ENCODE measurements around the gene KRTAP22-2. TPM values are rescaled to one million over a fixed set of nuclear protein-coding genes. Genes with fewer than 3 reads are reported as not detected.

The KRTAP22-2 gene
- total and polyA plus RNA-seq, 11 donors = not detected

DNA sequence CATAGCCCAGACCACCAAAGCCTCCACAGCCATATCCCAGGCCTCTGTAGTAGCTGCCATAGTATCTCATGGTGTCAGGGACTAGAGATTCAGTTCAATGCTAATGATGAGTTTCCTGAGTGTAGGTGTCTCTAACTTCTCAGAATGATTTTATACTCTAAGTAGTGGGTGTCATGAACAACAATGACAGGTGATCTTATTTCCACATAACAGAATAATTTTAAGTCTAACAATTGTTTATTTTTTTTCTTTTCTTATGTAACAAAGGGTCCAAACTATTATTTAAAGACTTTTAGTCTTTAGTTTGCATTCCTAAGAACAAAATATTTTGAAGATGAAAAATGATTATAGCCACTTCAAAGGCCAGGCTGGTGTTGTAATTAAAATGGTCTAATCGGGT lies 48.4 kb downstream of the KRTAP22-2 start, which contains the start of gene KRTAP19-6:
Gene KRTAP19-6 (minus strand): TSS at position 101 of the 400 bp plus-strand sequence. CDS start 31 bp downstream, at position 70.
- intact Hi-C loops (cut with DNase I) = no loop called here
- TF ChIP-seq, protein P1, sequence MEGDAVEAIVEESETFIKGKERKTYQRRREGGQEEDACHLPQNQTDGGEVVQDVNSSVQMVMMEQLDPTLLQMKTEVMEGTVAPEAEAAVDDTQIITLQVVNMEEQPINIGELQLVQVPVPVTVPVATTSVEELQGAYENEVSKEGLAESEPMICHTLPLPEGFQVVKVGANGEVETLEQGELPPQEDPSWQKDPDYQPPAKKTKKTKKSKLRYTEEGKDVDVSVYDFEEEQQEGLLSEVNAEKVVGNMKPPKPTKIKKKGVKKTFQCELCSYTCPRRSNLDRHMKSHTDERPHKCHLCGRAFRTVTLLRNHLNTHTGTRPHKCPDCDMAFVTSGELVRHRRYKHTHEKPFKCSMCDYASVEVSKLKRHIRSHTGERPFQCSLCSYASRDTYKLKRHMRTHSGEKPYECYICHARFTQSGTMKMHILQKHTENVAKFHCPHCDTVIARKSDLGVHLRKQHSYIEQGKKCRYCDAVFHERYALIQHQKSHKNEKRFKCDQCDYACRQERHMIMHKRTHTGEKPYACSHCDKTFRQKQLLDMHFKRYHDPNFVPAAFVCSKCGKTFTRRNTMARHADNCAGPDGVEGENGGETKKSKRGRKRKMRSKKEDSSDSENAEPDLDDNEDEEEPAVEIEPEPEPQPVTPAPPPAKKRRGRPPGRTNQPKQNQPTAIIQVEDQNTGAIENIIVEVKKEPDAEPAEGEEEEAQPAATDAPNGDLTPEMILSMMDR (IDR thresholded peaks at IDR 0.05) = no peak
- TF ChIP-seq POLR2A (IDR thresholded peaks at IDR 0.05) = no peak
- Histone ChIP-seq H3K9me3 (peaks cover 0 to 10% (median 0%) of the 10 kb centered on the region in 12 donors), H3K27me3 (no peaks in the 10 kb centered on the region), H3K4me3 (no peak within 1 kb of the TSS), H3K4me1 (no peaks in the 10 kb centered on the region), H3K36me3 (no peaks in the 10 kb centered on the region), H3K27ac (no peak within 1 kb of the TSS)
- ATAC-seq = no peak
- no peak for DNase-seq
- WGBS, 4 donors = 79 to 86% (median 84%) methylated on average over 1 of the region's 1 CpG

Other genes with a start within 250 kb of the KRTAP22-2 start
- gene KRTAP23-1, start 241.8 kb downstream of the KRTAP22-2 start, total RNA-seq = not detected
- not detected for gene KRTAP23-1, start 241.8 kb downstream of the KRTAP22-2 start, polyA plus RNA-seq
- not detected for gene KRTAP13-2, start 218.1 kb downstream of the KRTAP22-2 start, total RNA-seq
- gene KRTAP13-2, start 218.1 kb downstream of the KRTAP22-2 start, polyA plus RNA-seq = not detected
- not detected for gene KRTAP13-1, start 194.4 kb downstream of the KRTAP22-2 start, total RNA-seq
- gene KRTAP13-1, start 194.4 kb downstream of the KRTAP22-2 start, polyA plus RNA-seq = not detected
- gene KRTAP13-3, start 164.5 kb downstream of the KRTAP22-2 start, total RNA-seq = not detected
- gene KRTAP13-3, start 164.5 kb downstream of the KRTAP22-2 start, polyA plus RNA-seq = not detected
- gene KRTAP13-4, start 160.2 kb downstream of the KRTAP22-2 start, total RNA-seq = not detected
- gene KRTAP13-4, start 160.2 kb downstream of the KRTAP22-2 start, polyA plus RNA-seq = not detected
- gene KRTAP15-1, start 150.1 kb downstream of the KRTAP22-2 start, total RNA-seq = not detected
- not detected for gene KRTAP15-1, start 150.1 kb downstream of the KRTAP22-2 start, polyA plus RNA-seq
- gene KRTAP19-1, start 110.0 kb downstream of the KRTAP22-2 start, total RNA-seq = not detected
- gene KRTAP19-1, start 110.0 kb downstream of the KRTAP22-2 start, polyA plus RNA-seq = not detected
- not detected for gene KRTAP19-2, start 103.0 kb downstream of the KRTAP22-2 start, total RNA-seq
- not detected for gene KRTAP19-2, start 103.0 kb downstream of the KRTAP22-2 start, polyA plus RNA-seq
- gene KRTAP19-3, start 98.4 kb downstream of the KRTAP22-2 start, total RNA-seq = not detected
- gene KRTAP19-3, start 98.4 kb downstream of the KRTAP22-2 start, polyA plus RNA-seq = not detected
- not detected for gene KRTAP19-4, start 93.2 kb downstream of the KRTAP22-2 start, total RNA-seq
- gene KRTAP19-4, start 93.2 kb downstream of the KRTAP22-2 start, polyA plus RNA-seq = not detected
- not detected for gene KRTAP19-5, start 88.3 kb downstream of the KRTAP22-2 start, total RNA-seq
- not detected for gene KRTAP19-5, start 88.3 kb downstream of the KRTAP22-2 start, polyA plus RNA-seq
- gene KRTAP19-6, start 48.5 kb downstream of the KRTAP22-2 start, total RNA-seq = not detected
- gene KRTAP19-6, start 48.5 kb downstream of the KRTAP22-2 start, polyA plus RNA-seq = not detected
- not detected for gene KRTAP19-7, start 29.1 kb downstream of the KRTAP22-2 start, total RNA-seq
- not detected for gene KRTAP19-7, start 29.1 kb downstream of the KRTAP22-2 start, polyA plus RNA-seq
- not detected for gene KRTAP6-3, start 2.0 kb upstream of the KRTAP22-2 start, total RNA-seq
- gene KRTAP6-3, start 2.0 kb upstream of the KRTAP22-2 start, polyA plus RNA-seq = not detected
- not detected for gene KRTAP6-2, start 8.5 kb upstream of the KRTAP22-2 start, total RNA-seq
- gene KRTAP6-2, start 8.5 kb upstream of the KRTAP22-2 start, polyA plus RNA-seq = not detected
- gene KRTAP22-1, start 10.7 kb upstream of the KRTAP22-2 start, total RNA-seq = not detected
- not detected for gene KRTAP22-1, start 10.7 kb upstream of the KRTAP22-2 start, polyA plus RNA-seq
- gene KRTAP6-1, start 23.5 kb upstream of the KRTAP22-2 start, total RNA-seq = not detected
- gene KRTAP6-1, start 23.5 kb upstream of the KRTAP22-2 start, polyA plus RNA-seq = not detected
- gene KRTAP20-1, start 26.0 kb upstream of the KRTAP22-2 start, total RNA-seq = not detected
- gene KRTAP20-1, start 26.0 kb upstream of the KRTAP22-2 start, polyA plus RNA-seq = not detected
- not detected for gene KRTAP20-4, start 30.2 kb upstream of the KRTAP22-2 start, total RNA-seq
- not detected for gene KRTAP20-4, start 30.2 kb upstream of the KRTAP22-2 start, polyA plus RNA-seq
- gene KRTAP20-2, start 44.8 kb upstream of the KRTAP22-2 start, total RNA-seq = not detected
- gene KRTAP20-2, start 44.8 kb upstream of the KRTAP22-2 start, polyA plus RNA-seq = not detected
- gene KRTAP20-3, start 52.5 kb upstream of the KRTAP22-2 start, total RNA-seq = not detected
- not detected for gene KRTAP20-3, start 52.5 kb upstream of the KRTAP22-2 start, polyA plus RNA-seq
- gene KRTAP21-3, start 128.4 kb upstream of the KRTAP22-2 start, total RNA-seq = not detected
- gene KRTAP21-3, start 128.4 kb upstream of the KRTAP22-2 start, polyA plus RNA-seq = not detected
- not detected for gene KRTAP21-2, start 156.9 kb upstream of the KRTAP22-2 start, total RNA-seq
- gene KRTAP21-2, start 156.9 kb upstream of the KRTAP22-2 start, polyA plus RNA-seq = not detected
- gene KRTAP21-1, start 165.0 kb upstream of the KRTAP22-2 start, total RNA-seq = not detected
- gene KRTAP21-1, start 165.0 kb upstream of the KRTAP22-2 start, polyA plus RNA-seq = not detected
- gene KRTAP8-1, start 222.9 kb upstream of the KRTAP22-2 start, total RNA-seq = not detected
- gene KRTAP8-1, start 222.9 kb upstream of the KRTAP22-2 start, polyA plus RNA-seq = not detected
- gene KRTAP7-1, start 239.4 kb upstream of the KRTAP22-2 start, total RNA-seq = not detected
- gene KRTAP7-1, start 239.4 kb upstream of the KRTAP22-2 start, polyA plus RNA-seq = not detected

All from heart left ventricle (tissue), 16 donors.